Suprapubic skin (tissue), 3 donors: ENCODE measurements around the gene EME1.

Experiments
- EP300 ChIP-seq: sonication (generic); formaldehyde crosslinking; IDR thresholded peaks from one replicate; pipeline ENCODE4 v1.6.1; 2017; ENCODE audit warnings: antibody characterized with exemption
- POLR2A ChIP-seq, 2 donors: fragments of 450-650 bp; IDR thresholded peaks; one replicate each; pipeline ENCODE4 v1.6.1; 2017; ENCODE audit warnings: antibody characterized with exemption in 2 of 2, mild to moderate bottlenecking in 2 of 2, moderate library complexity in 2 of 2
- TF ChIP-seq, protein P1 (sequence below), 2 donors: fragments of 200-600 bp in 1 of 2; fragments of 450-650 bp in 1 of 2; sonication (generic) in 1 of 2; IDR thresholded peaks; one replicate each; pipeline ENCODE4 v1.5.1; 2016 to 2019; ENCODE audit warnings: antibody characterized with exemption in 2 of 2, mild to moderate bottlenecking in 1 of 2, moderate library complexity in 1 of 2

DNA sequence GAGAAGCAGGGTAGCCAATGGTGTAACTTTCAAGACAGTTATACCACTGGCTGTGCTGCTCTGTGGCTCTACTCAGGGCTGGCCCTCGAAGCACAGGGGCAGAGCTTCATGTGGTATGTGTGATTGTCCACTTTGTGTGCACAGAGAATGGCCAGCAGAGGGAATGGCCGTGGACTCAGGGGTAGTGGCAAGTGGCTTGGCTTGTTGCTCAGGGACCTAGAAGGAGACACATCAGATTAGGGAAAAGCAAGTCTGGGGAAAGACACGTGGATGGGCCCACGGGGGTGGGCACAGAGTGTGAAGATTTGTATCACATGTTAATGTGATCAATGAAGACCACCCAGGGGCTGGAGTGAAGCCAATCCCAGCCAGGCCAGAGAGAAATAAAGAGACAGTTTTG, 47.1 kb upstream of the EME1 start:
- TF ChIP-seq POLR2A (IDR thresholded peaks at IDR 0.05) (no peak), EP300 (no peak)
- TF ChIP-seq, protein P1, sequence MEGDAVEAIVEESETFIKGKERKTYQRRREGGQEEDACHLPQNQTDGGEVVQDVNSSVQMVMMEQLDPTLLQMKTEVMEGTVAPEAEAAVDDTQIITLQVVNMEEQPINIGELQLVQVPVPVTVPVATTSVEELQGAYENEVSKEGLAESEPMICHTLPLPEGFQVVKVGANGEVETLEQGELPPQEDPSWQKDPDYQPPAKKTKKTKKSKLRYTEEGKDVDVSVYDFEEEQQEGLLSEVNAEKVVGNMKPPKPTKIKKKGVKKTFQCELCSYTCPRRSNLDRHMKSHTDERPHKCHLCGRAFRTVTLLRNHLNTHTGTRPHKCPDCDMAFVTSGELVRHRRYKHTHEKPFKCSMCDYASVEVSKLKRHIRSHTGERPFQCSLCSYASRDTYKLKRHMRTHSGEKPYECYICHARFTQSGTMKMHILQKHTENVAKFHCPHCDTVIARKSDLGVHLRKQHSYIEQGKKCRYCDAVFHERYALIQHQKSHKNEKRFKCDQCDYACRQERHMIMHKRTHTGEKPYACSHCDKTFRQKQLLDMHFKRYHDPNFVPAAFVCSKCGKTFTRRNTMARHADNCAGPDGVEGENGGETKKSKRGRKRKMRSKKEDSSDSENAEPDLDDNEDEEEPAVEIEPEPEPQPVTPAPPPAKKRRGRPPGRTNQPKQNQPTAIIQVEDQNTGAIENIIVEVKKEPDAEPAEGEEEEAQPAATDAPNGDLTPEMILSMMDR (IDR thresholded peaks at IDR 0.05): no peak
